Hippocampal formation (tissue), 2 donors: ENCODE measurements around the gene HK3.

Experiments used
- DNase-seq, 2 donors: peaks; one replicate each; lab custom pipeline; 2025; lab: John Stamatoyannopoulos, UW

The HK3 gene

GRCh38 chr5:176902911-176903664 lies 3.9 kb upstream of the HK3 start:
- DNase-seq: no peak

GRCh38 chr5:176902102-176902814 lies 3.1 kb upstream of the HK3 start:
- DNase-seq: no peak

DNA sequence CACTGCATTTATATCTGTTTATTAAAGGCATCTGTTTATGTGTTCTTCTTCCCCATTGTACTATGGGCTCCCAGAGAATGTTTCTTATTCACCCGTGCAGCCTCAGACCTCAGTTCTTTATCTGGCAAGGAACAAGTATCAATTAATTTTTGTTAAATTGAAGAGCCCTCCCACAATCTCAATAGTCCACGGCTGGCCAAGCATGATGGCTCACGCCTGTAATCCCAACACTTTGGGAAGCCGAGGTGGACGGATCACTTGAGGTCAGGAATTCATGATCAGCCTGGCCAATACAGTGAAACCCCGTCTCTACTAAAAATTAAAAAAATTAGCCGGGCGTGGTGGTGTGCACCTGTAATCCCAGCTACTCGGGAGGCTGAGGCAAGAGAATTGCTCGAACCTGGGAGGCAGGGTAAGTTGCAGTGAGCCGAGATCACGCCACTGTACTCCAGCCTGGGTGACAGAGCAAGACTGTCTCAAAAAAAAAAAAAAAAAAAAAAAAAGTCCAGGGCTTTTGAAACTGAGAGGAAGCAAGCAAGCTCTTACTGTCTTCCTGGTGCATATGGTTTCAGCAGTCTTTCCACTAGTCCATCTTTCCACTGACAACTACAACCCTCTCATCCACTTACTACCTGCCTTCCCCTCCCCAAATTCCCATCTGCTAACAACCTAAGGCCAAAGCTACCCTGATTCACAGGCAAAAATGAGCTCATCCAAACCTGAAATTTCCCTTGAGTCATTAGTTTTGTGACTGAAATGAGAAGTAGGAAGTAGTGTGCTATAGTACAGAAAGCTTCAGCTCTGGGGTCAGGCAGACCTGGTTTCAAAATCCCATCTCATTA lies 2.3 kb upstream of the HK3 start:
- DNase-seq: no peak

DNA sequence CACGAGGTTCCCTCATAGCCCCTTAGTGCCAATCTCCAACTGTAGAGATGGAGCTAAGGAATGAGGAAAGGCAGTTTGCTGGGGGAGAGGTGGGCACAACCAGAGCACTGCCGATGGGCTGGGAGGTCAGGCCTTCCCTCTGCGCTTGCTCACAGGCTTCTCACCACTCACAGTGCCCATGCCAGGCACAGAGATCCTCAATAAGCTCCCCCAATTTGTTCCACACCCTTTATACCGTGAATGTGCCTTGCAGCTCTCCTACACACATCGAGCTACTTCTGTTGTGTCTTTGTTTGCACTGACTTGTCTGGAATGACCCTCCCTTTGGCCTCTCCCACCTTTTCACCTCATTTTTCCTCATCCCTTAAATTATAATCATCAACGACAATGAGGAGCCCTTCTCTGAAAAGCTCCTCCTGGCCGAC lies 1.6 kb upstream of the HK3 start:
- no peak for DNase-seq

GRCh38 chr5:176899946-176900779 lies 1.0 kb upstream of the HK3 start:
- no peak for DNase-seq

DNA sequence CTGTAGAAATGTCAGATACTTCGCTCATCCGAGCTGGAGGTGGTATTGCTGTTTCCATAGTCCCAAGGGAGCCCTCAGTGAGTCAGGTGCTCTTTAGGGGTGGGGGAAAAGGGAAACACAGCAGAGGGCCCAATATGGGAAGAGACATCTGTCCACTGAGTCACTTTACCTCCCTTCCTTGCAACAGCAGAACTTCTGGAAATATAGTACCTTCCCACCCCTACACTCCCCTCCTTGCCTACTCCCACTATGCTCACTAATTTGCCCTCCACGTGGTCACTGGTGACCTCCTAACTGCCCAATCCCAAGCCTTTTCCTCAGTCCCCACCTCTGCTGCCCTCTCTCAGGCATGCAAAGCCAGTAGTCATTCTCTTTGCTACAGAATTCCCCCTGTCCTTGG lies 1.9 kb downstream of the HK3 start:
- no peak for DNase-seq

DNA sequence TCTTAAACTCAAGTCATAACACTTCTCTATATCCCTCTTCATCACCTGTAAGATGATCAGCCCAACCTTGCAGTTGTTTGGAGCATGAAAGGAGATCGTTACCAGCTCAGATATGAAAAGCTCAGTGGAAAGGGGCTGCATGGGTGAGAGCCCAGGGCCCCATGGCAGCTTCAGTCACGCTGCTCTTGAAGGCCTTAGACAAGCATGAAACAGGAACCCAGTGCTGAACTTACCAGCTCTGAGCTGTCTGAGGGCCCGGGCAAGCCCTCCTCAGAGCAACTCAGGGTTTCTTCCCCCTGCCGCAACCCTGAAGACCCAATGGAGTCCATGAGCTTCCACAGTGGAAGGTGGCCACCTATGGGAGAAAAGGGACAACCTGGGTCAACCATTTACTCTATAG lies 3.3 kb downstream of the HK3 start:
- no peak for DNase-seq

DNA sequence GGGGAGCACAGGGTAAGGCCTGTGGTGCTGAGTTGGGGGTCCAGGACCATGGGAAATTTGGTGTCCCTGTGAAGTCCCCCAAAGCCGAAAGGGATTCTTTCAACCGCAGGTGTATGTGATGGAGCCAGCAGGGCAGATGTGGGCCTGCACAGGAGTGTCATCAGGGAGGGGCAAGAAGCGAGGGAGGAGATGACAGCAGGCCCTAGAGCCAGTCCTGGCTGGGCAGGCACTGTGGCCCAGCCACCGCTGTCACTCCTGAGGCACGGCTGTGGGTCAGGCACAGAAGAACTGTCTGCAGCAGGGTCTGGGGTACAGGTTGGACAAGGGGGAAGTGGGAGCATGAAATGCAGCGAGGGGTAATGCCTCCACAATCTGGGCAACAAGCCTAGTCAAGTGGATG lies 4.8 kb downstream of the HK3 start:
- no peak for DNase-seq

- DNase-seq: no peak
These were observed 6.5 kb downstream of the HK3 start for GRCh38 chr5:176892663-176893062.

GRCh38 chr5:176891331-176891958 lies 7.7 kb downstream of the HK3 start:
- DNase-seq: no peak

- DNase-seq: no peak
These were observed 8.5 kb downstream of the HK3 start for GRCh38 chr5:176890455-176891330.

GRCh38 chr5:176889321-176890280 lies 9.5 kb downstream of the HK3 start:
- no peak for DNase-seq

DNA sequence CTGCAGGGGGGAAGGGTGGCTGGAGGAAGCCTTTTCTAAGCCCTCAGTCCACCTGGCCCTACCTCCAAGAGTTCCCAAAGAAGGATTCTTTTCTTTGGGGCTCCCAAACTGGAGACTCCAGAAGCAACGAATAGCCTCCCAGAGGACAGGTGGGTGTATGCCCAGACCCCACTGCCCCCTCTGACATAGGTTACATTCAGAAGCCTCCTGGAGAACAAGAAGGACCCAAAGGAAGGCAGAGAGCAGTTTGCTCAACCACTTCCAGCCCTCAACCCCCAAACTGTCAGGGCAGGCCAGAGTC lies 10.3 kb downstream of the HK3 start:
- no peak for DNase-seq

- DNase-seq: no peak
These were observed 10.9 kb downstream of the HK3 start for GRCh38 chr5:176888016-176888864.

- DNase-seq: no peak
These were observed 11.8 kb downstream of the HK3 start for GRCh38 chr5:176887252-176887849.

GRCh38 chr5:176886336-176887251 lies 12.6 kb downstream of the HK3 start:
- no peak for DNase-seq

- DNase-seq: no peak
These were observed 14.6 kb downstream of the HK3 start for GRCh38 chr5:176884571-176884890.
